ENCODE measurements around the gene FIBP. TPM values are rescaled to one million over a fixed set of nuclear protein-coding genes. Genes with fewer than 3 reads are reported as not detected.

FIBP gene
- total RNA-seq, 1 donor from 2014 or later: 78.6 TPM

- intact Hi-C loops (cut with DNase I): no loop called here
- DNase-seq (ENCODE audit: extremely low spot score in 2 of 2): no peak
- no peaks in the 10 kb centered on the region for H3K9me3 ChIP-seq
- no peak overlapping the region for H3K4me3 ChIP-seq
- peaks cover 32% of the 10 kb centered on the region for H3K4me1 ChIP-seq
- H3K36me3 ChIP-seq: peaks cover 0 to 49% of the 10 kb centered on the region in 2 donors
- no peaks in the 10 kb centered on the region for H3K27me3 ChIP-seq
- no peak overlapping the region for H3K27ac ChIP-seq
- TF ChIP-seq POLR2AphosphoS5 (IDR thresholded peaks at IDR 0.05; ENCODE audit: insufficient read depth in 1 of 2, low read depth in 1 of 2) (no peak), POLR2A (IDR thresholded peaks at IDR 0.05) (no peak), CTCF (IDR thresholded peaks at IDR 0.05) (no peak)
Measured at GRCh38 chr11:65854852-65855837, 33.1 kb downstream of the FIBP start.

GRCh38 chr11:65854161-65854592 is 34.1 kb downstream of the FIBP start:
- H3K27me3 ChIP-seq: no peaks in the 10 kb centered on the region
- TF ChIP-seq CTCF (IDR thresholded peaks at IDR 0.05) (no peak), POLR2AphosphoS5 (IDR thresholded peaks at IDR 0.05; ENCODE audit: insufficient read depth in 1 of 2, low read depth in 1 of 2) (no peak), POLR2A (IDR thresholded peaks at IDR 0.05) (no peak)
- DNase-seq (ENCODE audit: extremely low spot score in 2 of 2): no peak
- no peak overlapping the region for H3K27ac ChIP-seq
- intact Hi-C loops (cut with DNase I): no loop called here
- H3K36me3 ChIP-seq: peaks cover 0 to 49% of the 10 kb centered on the region in 2 donors
- no peak overlapping the region for H3K4me3 ChIP-seq
- H3K9me3 ChIP-seq: no peaks in the 10 kb centered on the region
- peaks cover 24% of the 10 kb centered on the region for H3K4me1 ChIP-seq

- intact Hi-C loops (cut with DNase I): no loop called here
- Histone ChIP-seq H3K36me3 (peaks cover 0 to 49% of the 10 kb centered on the region in 2 donors), H3K27ac (no peak overlapping the region), H3K9me3 (no peaks in the 10 kb centered on the region), H3K4me1 (peaks cover 18% of the 10 kb centered on the region), H3K4me3 (no peak overlapping the region), H3K27me3 (no peaks in the 10 kb centered on the region)
- no peak for DNase-seq (ENCODE audit: extremely low spot score in 2 of 2)
- TF ChIP-seq CTCF (IDR thresholded peaks at IDR 0.05): no peak
- no peak for TF ChIP-seq POLR2AphosphoS5 (IDR thresholded peaks at IDR 0.05; ENCODE audit: insufficient read depth in 1 of 2, low read depth in 1 of 2)
- no peak for TF ChIP-seq POLR2A (IDR thresholded peaks at IDR 0.05)
Measured at GRCh38 chr11:65853246-65853979, 34.9 kb downstream of the FIBP start.

GRCh38 chr11:65852508-65853245 is 35.6 kb downstream of the FIBP start:
- Histone ChIP-seq H3K9me3 (no peaks in the 10 kb centered on the region), H3K4me3 (no peak overlapping the region), H3K27me3 (no peaks in the 10 kb centered on the region), H3K36me3 (peaks cover 0 to 49% of the 10 kb centered on the region in 2 donors), H3K27ac (no peak overlapping the region), H3K4me1 (peaks cover 18% of the 10 kb centered on the region)
- no peak for DNase-seq (ENCODE audit: extremely low spot score in 2 of 2)
- intact Hi-C loops (cut with DNase I): no loop called here
- TF ChIP-seq POLR2A (IDR thresholded peaks at IDR 0.05) (no peak), CTCF (IDR thresholded peaks at IDR 0.05) (no peak), POLR2AphosphoS5 (IDR thresholded peaks at IDR 0.05; ENCODE audit: insufficient read depth in 1 of 2, low read depth in 1 of 2) (no peak)
